Body of pancreas (tissue), 4 donors: ENCODE data around the gene OGFOD3. TPM values are rescaled to one million over a fixed set of nuclear protein-coding genes. Genes with fewer than 3 reads are reported as not detected.
"Not testable (repeated sequence)": the region's sequence is repeated elsewhere in the genome, so short reads cannot be mapped to it uniquely, and the experiment has no call there.

Source experiments
- ATAC-seq: fragments of 150-250 bp; one replicate; pipeline ENCODE4 v1.9.1; 2016
- DNase-seq, 4 donors: peaks; one replicate each; pipeline ENCODE4 v3.0.0-alpha.2; 2019
- H3K27ac ChIP-seq, 4 donors: fragments of 200-600 bp; sonication (generic); 1 replicate in 3 of 4; 2 replicates in 1 of 4; pipeline versions ENCODE4 v1.5.1 to v1.6.1; 2016 to 2019; ENCODE audit warnings: mild to moderate bottlenecking in 1 of 4, mixed read lengths in 1 of 4, moderate library complexity in 1 of 4
- H3K27me3 ChIP-seq, 2 donors: fragments of 200-600 bp; sonication (generic); one replicate each; pipeline ENCODE4 v1.6.0; 2016; ENCODE audit warnings: mild to moderate bottlenecking in 1 of 2
- H3K36me3 ChIP-seq, 2 donors: fragments of 200-600 bp; sonication (generic); replicated peaks in 1 of 2; 2 replicates each; pipeline ENCODE4 v1.5.1; 2016; ENCODE audit warnings: low read depth in 2 of 2; ENCODE audit not compliant: insufficient read depth in 1 of 2
- H3K4me1 ChIP-seq: fragments of 200-600 bp; sonication (generic); one replicate; pipeline ENCODE4 v1.6.0; 2016
- H3K4me3 ChIP-seq, 2 donors: fragments of 200-600 bp; sonication (generic); 1 replicate in 1 of 2; 2 replicates in 1 of 2; pipeline ENCODE4 v1.5.1; 2016 to 2019
- H3K9me3 ChIP-seq, 3 donors: fragments of 200-600 bp; sonication (generic); 1 replicate in 2 of 3; 2 replicates in 1 of 3; pipeline ENCODE4 v1.5.1; 2016
- POLR2A ChIP-seq, 3 donors: fragments of 450-650 bp; IDR thresholded peaks; one replicate each; pipeline ENCODE4 v1.6.1; 2016; ENCODE audit warnings: antibody characterized with exemption in 3 of 3, mild to moderate bottlenecking in 2 of 3
- WGBS, 2 donors: methylation state at CpG; one replicate each; pipeline ENCODE4 v1.1.5; 2017; 5-methylcytosine and 5-hydroxymethylcytosine counted together
- intact Hi-C: fragments of 100-400 bp; cut with DNase I; formaldehyde crosslinking; loops from one replicate; pipeline ENCODE4 v1.15.1; 2023
- total RNA-seq, 2 donors: library from RNA; depleted of rRNA; stranded (reverse); fragments of >200 nt; gene quantifications; one replicate each; pipeline ENCODE4 v1.1.0, GENCODE V29; 2016
- TF ChIP-seq, protein P1 (sequence below), 7 experiments: fragments of 450-650 bp in 4 of 7; fragments of 200-600 bp in 3 of 7; sonication (generic) in 3 of 7; IDR thresholded peaks; one replicate each; pipeline ENCODE4 v1.5.1; 2016 to 2019; ENCODE audit warnings: antibody characterized with exemption in 7 of 7

Gene OGFOD3
- total RNA-seq, 2 donors from 2014 or later = 16.8 to 40.0 TPM

DNA sequence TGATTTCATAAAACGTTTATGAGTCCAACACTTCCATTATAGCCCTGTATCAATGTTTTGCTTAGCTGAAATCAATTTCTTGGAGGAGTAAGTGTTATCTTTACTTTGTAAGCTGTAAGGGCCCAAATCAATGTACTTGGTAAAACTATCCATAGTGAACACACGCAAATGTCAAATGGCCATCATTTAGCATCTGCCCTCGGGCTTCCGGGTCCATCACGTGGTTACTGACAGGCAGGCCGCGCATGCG is 39.5 kb upstream of the OGFOD3 start:
- peak overlapping the region; percentile 100 for H3K27ac ChIP-seq
- TF ChIP-seq, protein P1, sequence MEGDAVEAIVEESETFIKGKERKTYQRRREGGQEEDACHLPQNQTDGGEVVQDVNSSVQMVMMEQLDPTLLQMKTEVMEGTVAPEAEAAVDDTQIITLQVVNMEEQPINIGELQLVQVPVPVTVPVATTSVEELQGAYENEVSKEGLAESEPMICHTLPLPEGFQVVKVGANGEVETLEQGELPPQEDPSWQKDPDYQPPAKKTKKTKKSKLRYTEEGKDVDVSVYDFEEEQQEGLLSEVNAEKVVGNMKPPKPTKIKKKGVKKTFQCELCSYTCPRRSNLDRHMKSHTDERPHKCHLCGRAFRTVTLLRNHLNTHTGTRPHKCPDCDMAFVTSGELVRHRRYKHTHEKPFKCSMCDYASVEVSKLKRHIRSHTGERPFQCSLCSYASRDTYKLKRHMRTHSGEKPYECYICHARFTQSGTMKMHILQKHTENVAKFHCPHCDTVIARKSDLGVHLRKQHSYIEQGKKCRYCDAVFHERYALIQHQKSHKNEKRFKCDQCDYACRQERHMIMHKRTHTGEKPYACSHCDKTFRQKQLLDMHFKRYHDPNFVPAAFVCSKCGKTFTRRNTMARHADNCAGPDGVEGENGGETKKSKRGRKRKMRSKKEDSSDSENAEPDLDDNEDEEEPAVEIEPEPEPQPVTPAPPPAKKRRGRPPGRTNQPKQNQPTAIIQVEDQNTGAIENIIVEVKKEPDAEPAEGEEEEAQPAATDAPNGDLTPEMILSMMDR (IDR thresholded peaks at IDR 0.05) = no peak
- H3K36me3 ChIP-seq = no peaks in the 10 kb centered on the region
- H3K4me1 ChIP-seq = peaks cover 46% of the 10 kb centered on the region
- ATAC-seq = no peak
- H3K27me3 ChIP-seq = no peaks in the 10 kb centered on the region
- no peaks in the 10 kb centered on the region for H3K9me3 ChIP-seq
- DNase-seq = peak in 1 of 4 donors; percentile 94
- intact Hi-C loops = no loop called here
- H3K4me3 ChIP-seq = peak overlapping the region; percentile 45 to 76
- 0% methylated on average over 5 to 8 of the region's 8 CpGs for WGBS, 2 donors

DNA sequence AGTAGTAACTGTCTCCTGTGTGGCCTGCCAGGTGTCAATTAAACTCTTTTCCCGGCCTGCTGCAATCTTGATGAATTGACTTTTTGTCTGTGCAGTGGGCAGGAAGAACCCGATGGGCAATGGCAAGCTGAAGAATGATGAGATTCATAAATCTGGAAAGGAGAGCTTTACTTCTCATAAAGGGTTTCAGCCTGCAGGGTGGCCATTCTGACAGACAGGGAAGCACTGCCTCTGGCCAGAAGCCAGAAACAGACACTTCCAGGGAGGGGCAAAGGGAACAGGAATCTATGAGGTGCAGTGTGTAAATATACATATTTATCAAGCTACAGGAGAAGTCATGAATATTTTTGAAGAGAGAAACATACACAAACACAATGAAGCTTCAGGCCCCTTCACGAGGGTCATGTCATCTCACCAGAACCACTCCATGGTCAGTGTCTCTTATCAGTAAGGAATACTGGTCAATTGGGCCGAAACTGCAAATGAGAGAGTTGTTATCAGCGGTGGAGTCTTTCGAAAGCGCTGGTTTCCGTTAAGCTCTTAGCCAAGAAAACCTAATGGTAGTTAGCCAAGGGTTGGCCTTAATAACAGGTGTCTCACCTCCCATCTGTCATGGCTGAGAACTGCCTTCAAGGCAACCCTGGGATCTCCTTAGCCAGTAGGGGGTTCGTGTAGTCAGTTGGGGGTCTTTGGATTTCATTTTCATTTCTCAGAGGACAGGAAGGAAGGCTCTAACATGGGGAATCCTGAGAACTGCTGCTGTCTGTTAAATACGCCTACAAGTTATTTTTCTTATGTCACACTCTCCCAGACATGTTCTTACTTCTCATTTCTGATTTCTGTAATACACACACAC is 38.9 kb upstream of the OGFOD3 start:
- DNase-seq = peak in 2 of 4 donors; percentile 34 to 63
- H3K27me3 ChIP-seq = no peaks in the 10 kb centered on the region
- no peaks in the 10 kb centered on the region for H3K9me3 ChIP-seq
- TF ChIP-seq, protein P1 (IDR thresholded peaks at IDR 0.05) = no peak
- TF ChIP-seq POLR2A (IDR thresholded peaks at IDR 0.05) = no peak
- no peaks in the 10 kb centered on the region for H3K36me3 ChIP-seq
- peak; percentile 14 for ATAC-seq
- intact Hi-C loops = no loop called here
- peak overlapping the region; percentile 100 for H3K27ac ChIP-seq
- 21 to 22% methylated on average over 10 of the region's 10 CpGs for WGBS, 2 donors
- H3K4me3 ChIP-seq = no peak overlapping the region
- peaks cover 44% of the 10 kb centered on the region for H3K4me1 ChIP-seq

DNA sequence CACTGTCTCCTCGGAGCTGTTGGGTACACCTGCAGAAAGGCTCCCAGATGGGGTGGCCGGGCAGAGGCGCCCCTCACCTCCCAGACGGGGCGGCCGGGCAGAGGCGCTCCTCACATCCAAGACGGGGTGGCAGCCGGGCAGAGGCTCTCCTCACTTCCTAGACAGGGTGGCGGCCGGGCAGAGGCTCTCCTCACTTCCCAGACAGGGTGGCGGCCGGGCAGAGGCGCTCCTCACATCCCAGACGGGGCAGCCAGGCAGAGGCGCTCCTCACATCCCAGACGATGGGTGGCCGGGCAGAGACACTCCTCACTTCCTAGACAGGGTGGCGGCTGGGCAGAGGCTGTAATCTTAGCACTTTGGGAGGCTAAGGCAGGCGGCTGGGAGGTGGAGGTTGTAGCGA is 35.3 kb upstream of the OGFOD3 start:
- DNase-seq, ATAC-seq, H3K27me3 ChIP-seq, H3K27ac ChIP-seq, H3K9me3 ChIP-seq, intact Hi-C loops, H3K4me3 ChIP-seq, H3K36me3 ChIP-seq: not testable (repeated sequence)
- peaks cover 40% of the 10 kb centered on the region for H3K4me1 ChIP-seq
- WGBS, 2 donors = 90 to 95% methylated on average over 9 to 21 of the region's 21 CpGs

DNA sequence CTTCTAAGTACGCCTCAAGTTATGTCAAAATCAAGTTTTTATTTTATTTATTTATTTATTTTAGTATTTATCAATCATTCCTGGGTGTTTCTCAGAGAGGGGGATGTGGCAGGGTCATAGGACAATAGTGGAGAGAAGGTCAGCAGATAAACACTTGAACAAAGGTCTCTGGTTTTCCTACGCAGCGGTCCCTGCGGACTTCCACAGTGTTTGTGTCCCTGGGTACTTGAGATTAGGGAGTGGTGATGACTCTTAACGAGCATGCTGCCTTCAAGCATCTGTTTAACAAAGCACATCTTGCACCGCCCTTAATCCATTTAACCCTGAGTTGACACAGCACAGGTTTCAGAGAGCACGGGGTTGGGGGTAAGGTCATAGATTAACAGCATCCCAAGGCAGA is 34.8 kb upstream of the OGFOD3 start:
- DNase-seq, H3K27ac ChIP-seq, H3K27me3 ChIP-seq, H3K4me3 ChIP-seq, H3K9me3 ChIP-seq, intact Hi-C loops, H3K36me3 ChIP-seq, ATAC-seq: not testable (repeated sequence)
- peaks cover 40% of the 10 kb centered on the region for H3K4me1 ChIP-seq
- 83 to 88% methylated on average over 7 of the region's 7 CpGs for WGBS, 2 donors

DNA sequence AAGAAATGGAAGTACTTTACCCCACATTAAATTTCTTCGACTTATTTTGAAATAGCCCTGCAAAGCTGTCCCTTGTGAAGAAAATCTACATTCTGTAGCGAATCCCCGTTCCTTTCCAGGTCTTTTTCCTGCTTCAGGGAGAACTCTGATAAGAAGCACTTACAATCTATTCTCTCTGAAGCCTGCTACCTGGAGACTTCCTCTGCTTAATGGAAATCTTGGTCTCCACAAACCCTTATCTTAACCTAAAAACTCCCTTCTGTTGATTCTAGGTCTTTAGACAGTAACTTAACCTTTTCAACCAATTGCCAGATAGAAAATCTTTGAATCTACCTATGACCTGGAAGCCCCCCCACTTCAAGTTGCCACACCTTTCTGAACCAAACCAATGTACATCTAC is 33.8 kb upstream of the OGFOD3 start:
- Histone ChIP-seq H3K27me3 (no peaks in the 10 kb centered on the region), H3K36me3 (no peaks in the 10 kb centered on the region), H3K4me1 (peaks cover 32% of the 10 kb centered on the region), H3K9me3 (no peaks in the 10 kb centered on the region), H3K4me3 (no peak overlapping the region), H3K27ac (no peak overlapping the region)
- TF ChIP-seq, protein P1 (IDR thresholded peaks at IDR 0.05) = no peak
- TF ChIP-seq POLR2A (IDR thresholded peaks at IDR 0.05) = no peak
- intact Hi-C loops = no loop called here
- 92 to 94% methylated on average over 3 of the region's 3 CpGs for WGBS, 2 donors
- ATAC-seq = no peak
- no peak for DNase-seq
